Neural cell (in vitro differentiated cells): ENCODE data around the gene PGAM4. TPM values are rescaled to one million over a fixed set of nuclear protein-coding genes. Genes with fewer than 3 reads are reported as not detected.

Experiments used
- H2AFZ ChIP-seq: fragments of 200-600, 300-800 bp; sonication (generic), shearing (Covaris generic); 2 replicates; pipeline ENCODE4 v1.6.0; 2014; ENCODE audit warnings: low read depth, mild to moderate bottlenecking, antibody characterized with exemption, low read length, moderate library complexity
- H3F3A ChIP-seq: fragments of 200-600 bp; shearing (Covaris generic); 2 replicates; pipeline ENCODE4 v1.6.1; 2016; ENCODE audit warnings: mild to moderate bottlenecking, moderate library complexity, mixed read lengths, antibody characterized with exemption, low read length; ENCODE audit not compliant: insufficient read depth, poor library complexity, severe bottlenecking
- H3K27ac ChIP-seq: fragments of 200-600, 300-800 bp; sonication (generic), shearing (Covaris generic); 2 replicates; pipeline ENCODE4 v1.5.1; 2014; ENCODE audit warnings: mild to moderate bottlenecking, low read length, moderate library complexity
- H3K27me3 ChIP-seq: fragments of 300-800, 200-600 bp; sonication (generic), shearing (Covaris generic); 2 replicates; pipeline ENCODE4 v1.6.0; 2014; ENCODE audit warnings: mild to moderate bottlenecking, low read depth, low read length, moderate library complexity; ENCODE audit not compliant: insufficient read depth
- H3K36me3 ChIP-seq: fragments of 300-800, 200-600 bp; sonication (generic), shearing (Covaris generic); 2 replicates; pipeline ENCODE4 v1.5.1; 2014; ENCODE audit warnings: mild to moderate bottlenecking, antibody characterized with exemption, low read length, moderate library complexity; ENCODE audit not compliant: insufficient read depth
- H3K4me2 ChIP-seq: fragments of 300-800, 200-600 bp; sonication (generic), shearing (Covaris generic); 2 replicates; pipeline ENCODE4 v1.6.0; 2014; ENCODE audit warnings: mild to moderate bottlenecking, low read length
- H3K4me3 ChIP-seq: fragments of 300-800, 200-600 bp; sonication (generic), shearing (Covaris generic); 2 replicates; pipeline ENCODE4 v1.5.1; 2014; ENCODE audit warnings: mild to moderate bottlenecking, low read length, moderate library complexity
- H3K79me2 ChIP-seq: fragments of 200-600 bp; shearing (Covaris generic); replicated peaks from 2 replicates; pipeline ENCODE4 v1.6.0; 2014; ENCODE audit warnings: mild to moderate bottlenecking, low read length, moderate library complexity; ENCODE audit not compliant: insufficient read depth
- H3K9ac ChIP-seq: fragments of 300-800, 200-600 bp; sonication (generic), shearing (Covaris generic); 2 replicates; pipeline ENCODE4 v1.6.1; 2016; ENCODE audit warnings: mild to moderate bottlenecking, low read length, mixed read lengths
- H3K9me2 ChIP-seq: fragments of 200-600 bp; shearing (Covaris generic); 2 replicates; pipeline ENCODE4 v1.6.1; 2016; ENCODE audit warnings: mild to moderate bottlenecking, low read length, mixed read lengths; ENCODE audit not compliant: insufficient read depth
- H3K9me3 ChIP-seq: fragments of 200-600, 300-800 bp; sonication (generic), shearing (Covaris generic); 2 replicates; pipeline ENCODE4 v1.6.1; 2016; ENCODE audit warnings: mild to moderate bottlenecking, mixed run types, low read length, moderate library complexity, mixed read lengths
- H4K20me1 ChIP-seq: fragments of 200-600 bp; shearing (Covaris generic); 2 replicates; pipeline ENCODE4 v1.6.1; 2016; ENCODE audit warnings: mild to moderate bottlenecking, mixed run types; ENCODE audit not compliant: insufficient read depth
- EP300 ChIP-seq: fragments of 450-650 bp; conservative IDR thresholded peaks from 2 replicates; pipeline ENCODE4 v1.6.1; 2014; ENCODE audit warnings: antibody characterized with exemption, mild to moderate bottlenecking, moderate library complexity; ENCODE audit not compliant: poor library complexity, severe bottlenecking
- EZH2 ChIP-seq: fragments of 200-600, 300-800 bp; shearing (Covaris generic), sonication (generic); IDR thresholded peaks from 2 replicates; pipeline ENCODE4 v1.6.1; 2014; ENCODE audit warnings: antibody characterized with exemption, low read length, borderline replicate concordance, mild to moderate bottlenecking; ENCODE audit not compliant: insufficient read depth, poor library complexity, severe bottlenecking
- MXI1 ChIP-seq: fragments of 450-650 bp; conservative IDR thresholded peaks from 2 replicates; pipeline ENCODE4 v1.6.1; 2014; ENCODE audit warnings: antibody characterized with exemption, mild to moderate bottlenecking; ENCODE audit not compliant: poor library complexity, severe bottlenecking
- POLR2AphosphoS5 ChIP-seq: IDR thresholded peaks from 2 replicates; pipeline ENCODE4 v1.6.1; 2012
- RAD21 ChIP-seq: fragments of 450-650 bp; conservative IDR thresholded peaks from 2 replicates; pipeline ENCODE4 v1.6.1; 2014; ENCODE audit warnings: antibody characterized with exemption, mild to moderate bottlenecking, moderate library complexity
- SMC3 ChIP-seq: fragments of 450-650 bp; conservative IDR thresholded peaks from 2 replicates; pipeline ENCODE4 v1.6.1; 2014; ENCODE audit warnings: antibody characterized with exemption, mild to moderate bottlenecking, moderate library complexity; ENCODE audit not compliant: poor library complexity
- TAF1 ChIP-seq: IDR thresholded peaks from 2 replicates; pipeline ENCODE4 v1.6.1; 2012; ENCODE audit warnings: low read depth
- polyA plus RNA-seq: library from polyadenylated mRNA; depleted of rRNA; stranded (reverse); fragments of >200 nt; gene quantifications from 2 replicates; pipeline ENCODE4 v1.2.3, GENCODE V29; 2014
- TF ChIP-seq, protein P1 (sequence below): fragments of 450-650 bp; IDR thresholded peaks from 2 replicates; pipeline ENCODE4 v1.5.1; 2014; ENCODE audit warnings: antibody characterized with exemption, mild to moderate bottlenecking, moderate library complexity; ENCODE audit not compliant: poor library complexity, severe bottlenecking
- TF ChIP-seq, protein P2 (sequence below): IDR thresholded peaks from 2 replicates; pipeline ENCODE4 v1.6.1; 2012; ENCODE audit warnings: borderline replicate concordance

Gene PGAM4
- polyA plus RNA-seq, 1 donor from 2014 or later: not detected

DNA sequence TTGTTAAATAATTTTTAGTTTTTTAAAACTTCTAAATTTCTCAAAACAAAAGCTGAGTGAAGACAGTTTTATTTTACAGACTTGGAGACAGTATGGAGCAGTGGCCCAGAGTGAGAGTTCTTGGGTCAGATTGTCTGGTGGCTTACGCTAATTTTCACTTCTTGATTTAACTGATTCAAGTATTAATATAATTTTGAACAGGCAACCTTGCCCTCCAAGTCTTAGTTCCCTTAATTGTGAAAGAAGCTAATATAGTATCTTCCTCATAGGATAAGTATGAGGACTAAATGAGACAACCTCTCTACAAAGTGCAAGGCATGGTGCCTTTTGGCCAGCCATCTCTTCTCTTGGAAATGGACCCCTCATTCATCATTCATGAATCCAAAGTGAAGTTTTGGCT, 33.6 kb downstream of the PGAM4 start:
- H3K9ac ChIP-seq: no peak overlapping the region
- H3K27me3 ChIP-seq: no peaks in the 10 kb centered on the region
- no peaks in the 10 kb centered on the region for H3K79me2 ChIP-seq
- H3K9me2 ChIP-seq: no peaks in the 10 kb centered on the region
- no peaks in the 10 kb centered on the region for H4K20me1 ChIP-seq
- H3K9me3 ChIP-seq: no peaks in the 10 kb centered on the region
- TF ChIP-seq POLR2AphosphoS5 (no peak), RAD21 (no peak), TAF1 (no peak), MXI1 (no peak), EP300 (no peak), EZH2 (no peak), SMC3 (no peak)
- TF ChIP-seq, protein P1, sequence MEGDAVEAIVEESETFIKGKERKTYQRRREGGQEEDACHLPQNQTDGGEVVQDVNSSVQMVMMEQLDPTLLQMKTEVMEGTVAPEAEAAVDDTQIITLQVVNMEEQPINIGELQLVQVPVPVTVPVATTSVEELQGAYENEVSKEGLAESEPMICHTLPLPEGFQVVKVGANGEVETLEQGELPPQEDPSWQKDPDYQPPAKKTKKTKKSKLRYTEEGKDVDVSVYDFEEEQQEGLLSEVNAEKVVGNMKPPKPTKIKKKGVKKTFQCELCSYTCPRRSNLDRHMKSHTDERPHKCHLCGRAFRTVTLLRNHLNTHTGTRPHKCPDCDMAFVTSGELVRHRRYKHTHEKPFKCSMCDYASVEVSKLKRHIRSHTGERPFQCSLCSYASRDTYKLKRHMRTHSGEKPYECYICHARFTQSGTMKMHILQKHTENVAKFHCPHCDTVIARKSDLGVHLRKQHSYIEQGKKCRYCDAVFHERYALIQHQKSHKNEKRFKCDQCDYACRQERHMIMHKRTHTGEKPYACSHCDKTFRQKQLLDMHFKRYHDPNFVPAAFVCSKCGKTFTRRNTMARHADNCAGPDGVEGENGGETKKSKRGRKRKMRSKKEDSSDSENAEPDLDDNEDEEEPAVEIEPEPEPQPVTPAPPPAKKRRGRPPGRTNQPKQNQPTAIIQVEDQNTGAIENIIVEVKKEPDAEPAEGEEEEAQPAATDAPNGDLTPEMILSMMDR: no peak
- TF ChIP-seq, protein P2, sequence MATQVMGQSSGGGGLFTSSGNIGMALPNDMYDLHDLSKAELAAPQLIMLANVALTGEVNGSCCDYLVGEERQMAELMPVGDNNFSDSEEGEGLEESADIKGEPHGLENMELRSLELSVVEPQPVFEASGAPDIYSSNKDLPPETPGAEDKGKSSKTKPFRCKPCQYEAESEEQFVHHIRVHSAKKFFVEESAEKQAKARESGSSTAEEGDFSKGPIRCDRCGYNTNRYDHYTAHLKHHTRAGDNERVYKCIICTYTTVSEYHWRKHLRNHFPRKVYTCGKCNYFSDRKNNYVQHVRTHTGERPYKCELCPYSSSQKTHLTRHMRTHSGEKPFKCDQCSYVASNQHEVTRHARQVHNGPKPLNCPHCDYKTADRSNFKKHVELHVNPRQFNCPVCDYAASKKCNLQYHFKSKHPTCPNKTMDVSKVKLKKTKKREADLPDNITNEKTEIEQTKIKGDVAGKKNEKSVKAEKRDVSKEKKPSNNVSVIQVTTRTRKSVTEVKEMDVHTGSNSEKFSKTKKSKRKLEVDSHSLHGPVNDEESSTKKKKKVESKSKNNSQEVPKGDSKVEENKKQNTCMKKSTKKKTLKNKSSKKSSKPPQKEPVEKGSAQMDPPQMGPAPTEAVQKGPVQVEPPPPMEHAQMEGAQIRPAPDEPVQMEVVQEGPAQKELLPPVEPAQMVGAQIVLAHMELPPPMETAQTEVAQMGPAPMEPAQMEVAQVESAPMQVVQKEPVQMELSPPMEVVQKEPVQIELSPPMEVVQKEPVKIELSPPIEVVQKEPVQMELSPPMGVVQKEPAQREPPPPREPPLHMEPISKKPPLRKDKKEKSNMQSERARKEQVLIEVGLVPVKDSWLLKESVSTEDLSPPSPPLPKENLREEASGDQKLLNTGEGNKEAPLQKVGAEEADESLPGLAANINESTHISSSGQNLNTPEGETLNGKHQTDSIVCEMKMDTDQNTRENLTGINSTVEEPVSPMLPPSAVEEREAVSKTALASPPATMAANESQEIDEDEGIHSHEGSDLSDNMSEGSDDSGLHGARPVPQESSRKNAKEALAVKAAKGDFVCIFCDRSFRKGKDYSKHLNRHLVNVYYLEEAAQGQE: no peak
- no peaks in the 10 kb centered on the region for H3F3A ChIP-seq
- H3K4me2 ChIP-seq: no peak overlapping the region
- no peaks in the 10 kb centered on the region for H3K36me3 ChIP-seq
- no peak overlapping the region for H2AFZ ChIP-seq
- H3K27ac ChIP-seq: no peak overlapping the region
- no peak overlapping the region for H3K4me3 ChIP-seq

DNA sequence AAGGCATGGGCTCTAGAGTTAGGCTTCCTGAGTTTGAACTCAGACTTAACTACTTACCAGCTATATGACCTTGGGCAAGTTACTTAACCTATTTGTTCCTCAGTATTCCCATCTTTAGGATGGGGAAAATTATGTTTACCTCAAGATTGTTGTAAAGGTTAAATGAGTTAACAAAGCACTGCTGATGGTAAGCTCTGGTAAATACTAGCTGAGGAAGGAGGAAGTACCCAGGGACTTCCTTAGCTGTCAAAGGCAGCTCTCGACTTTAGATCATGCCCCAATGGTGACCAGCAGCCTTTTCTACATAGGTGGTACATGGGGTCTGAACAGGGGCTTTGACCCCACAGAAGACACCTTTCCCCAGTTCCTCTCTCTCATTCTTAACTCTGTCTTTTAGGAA, 38.9 kb downstream of the PGAM4 start:
- Histone ChIP-seq H3K9ac (no peak overlapping the region), H3K36me3 (no peaks in the 10 kb centered on the region), H3K4me3 (no peak overlapping the region), H2AFZ (no peak overlapping the region), H3K27me3 (no peaks in the 10 kb centered on the region), H3K79me2 (no peaks in the 10 kb centered on the region), H3F3A (no peaks in the 10 kb centered on the region), H3K9me3 (no peaks in the 10 kb centered on the region), H4K20me1 (no peaks in the 10 kb centered on the region), H3K27ac (no peak overlapping the region), H3K9me2 (no peaks in the 10 kb centered on the region), H3K4me2 (no peak overlapping the region)
- TF ChIP-seq, protein P1: no peak
- TF ChIP-seq, protein P2: no peak
- TF ChIP-seq RAD21: no peak
- TF ChIP-seq EZH2: no peak
- TF ChIP-seq SMC3: no peak
- TF ChIP-seq MXI1: no peak
- TF ChIP-seq TAF1: no peak
- no peak for TF ChIP-seq POLR2AphosphoS5
- TF ChIP-seq EP300: no peak
